Mesenchymal stem cell (in vitro differentiated cells and primary cell): Measurements from ENCODE around the gene PNMA8C.

Source experiments
- DNase-seq: peaks from one replicate; pipeline ENCODE4 v3.0.0-alpha.2; 2013
- H2AFZ ChIP-seq: one replicate; pipeline ENCODE4 v1.6.1; 2013; ENCODE audit warnings: low read depth, mild to moderate bottlenecking, control low read depth, inconsistent platforms, low read length, moderate library complexity
- H2AK5ac ChIP-seq: 2 replicates; pipeline ENCODE4 v1.6.1; 2013; ENCODE audit warnings: low read length, moderate library complexity, mild to moderate bottlenecking, inconsistent platforms; ENCODE audit not compliant: severe bottlenecking
- H2BK120ac ChIP-seq: one replicate; pipeline ENCODE4 v1.6.1; 2013; ENCODE audit warnings: low read depth, mild to moderate bottlenecking, inconsistent platforms, low read length, moderate library complexity
- H2BK12ac ChIP-seq, 2 experiments: one replicate each; pipeline ENCODE4 v1.6.1; 2013; ENCODE audit warnings: inconsistent platforms in 2 of 2, low read length in 2 of 2, mild to moderate bottlenecking in 2 of 2, moderate library complexity in 2 of 2, control low read depth in 1 of 2
- H2BK15ac ChIP-seq: one replicate; pipeline ENCODE4 v1.6.1; 2013; ENCODE audit warnings: mild to moderate bottlenecking, low read depth, inconsistent platforms; ENCODE audit not compliant: poor library complexity, severe bottlenecking
- H2BK5ac ChIP-seq: 2 replicates; pipeline ENCODE4 v1.6.1; 2013; ENCODE audit warnings: low read depth, mild to moderate bottlenecking, low read length, control low read depth, inconsistent platforms; ENCODE audit not compliant: poor library complexity, severe bottlenecking
- H3K14ac ChIP-seq, 2 experiments: one replicate each; pipeline ENCODE4 v1.6.1; 2013; ENCODE audit warnings: inconsistent platforms in 2 of 2, low read length in 2 of 2, control low read depth in 1 of 2, mild to moderate bottlenecking in 1 of 2, moderate library complexity in 1 of 2
- H3K18ac ChIP-seq, 2 experiments: one replicate each; pipeline ENCODE4 v1.6.1; 2013; ENCODE audit warnings: inconsistent platforms in 2 of 2, low read length in 2 of 2, control low read depth in 1 of 2, low read depth in 1 of 2, mild to moderate bottlenecking in 1 of 2
- H3K23ac ChIP-seq, 2 experiments: one replicate each; pipeline ENCODE4 v1.6.1; 2013; ENCODE audit warnings: inconsistent platforms in 2 of 2, low read length in 2 of 2, mild to moderate bottlenecking in 2 of 2, moderate library complexity in 2 of 2, control low read depth in 1 of 2
- H3K27ac ChIP-seq: 2 replicates; pipeline ENCODE4 v1.5.1; 2013; ENCODE audit warnings: mild to moderate bottlenecking, moderate library complexity, low read length, control low read depth, inconsistent platforms; ENCODE audit not compliant: poor library complexity, severe bottlenecking
- H3K27me3 ChIP-seq, 2 experiments: 2 replicates each; pipeline versions ENCODE4 v1.6.1 to v1.7.0; 2013; ENCODE audit warnings: low read length in 2 of 2, mild to moderate bottlenecking in 2 of 2, moderate library complexity in 2 of 2, control low read depth in 1 of 2, inconsistent platforms in 1 of 2; ENCODE audit not compliant: control insufficient read depth in 1 of 2, insufficient read depth in 1 of 2
- H3K36me3 ChIP-seq, 2 experiments: 2 replicates each; pipeline versions ENCODE4 v1.6.1 to v1.7.0; 2013; ENCODE audit warnings: low read length in 2 of 2, control low read depth in 1 of 2, inconsistent platforms in 1 of 2, low read depth in 1 of 2, mild to moderate bottlenecking in 1 of 2; ENCODE audit not compliant: insufficient read depth in 2 of 2, control insufficient read depth in 1 of 2
- H3K4ac ChIP-seq, 2 experiments: one replicate each; pipeline ENCODE4 v1.6.1; 2013; ENCODE audit warnings: inconsistent platforms in 2 of 2, low read length in 2 of 2, mild to moderate bottlenecking in 2 of 2, moderate library complexity in 2 of 2, control low read depth in 1 of 2, low read depth in 1 of 2
- H3K4me1 ChIP-seq: 2 replicates; pipeline ENCODE4 v1.6.1; 2013; ENCODE audit warnings: low read depth, low read length, control low read depth; ENCODE audit not compliant: control insufficient read depth, insufficient read depth
- H3K4me2 ChIP-seq: 2 replicates; pipeline ENCODE4 v1.6.1; 2013; ENCODE audit warnings: low read length, mild to moderate bottlenecking, inconsistent platforms; ENCODE audit not compliant: poor library complexity, severe bottlenecking
- H3K4me3 ChIP-seq, 2 experiments: 2 replicates each; pipeline versions ENCODE4 v1.5.1 to v1.7.0; 2013; ENCODE audit warnings: low read length in 2 of 2, mild to moderate bottlenecking in 2 of 2, control low read depth in 1 of 2, low read depth in 1 of 2; ENCODE audit not compliant: insufficient read depth in 1 of 2
- H3K79me1 ChIP-seq: replicated peaks from 2 replicates; pipeline ENCODE4 v1.6.1; 2013; ENCODE audit warnings: mild to moderate bottlenecking, control low read depth, low read length, inconsistent platforms; ENCODE audit not compliant: poor library complexity, severe bottlenecking
- H3K9ac ChIP-seq: 2 replicates; pipeline ENCODE4 v1.7.0; 2013; ENCODE audit warnings: mild to moderate bottlenecking, low read length, moderate library complexity
- H3K9me3 ChIP-seq: 2 replicates; pipeline ENCODE4 v1.7.0; 2013; ENCODE audit warnings: mild to moderate bottlenecking, low read length; ENCODE audit not compliant: control insufficient read depth
- H4K8ac ChIP-seq: one replicate; pipeline ENCODE4 v1.6.1; 2013; ENCODE audit warnings: inconsistent platforms, mild to moderate bottlenecking, low read length, moderate library complexity
- H4K91ac ChIP-seq: one replicate; pipeline ENCODE4 v1.6.1; 2013; ENCODE audit warnings: mild to moderate bottlenecking, low read length, inconsistent platforms
- WGBS: methylation state at CpG from one replicate; pipeline ENCODE4 v1.1.7; 2013; ENCODE audit warnings: mixed read lengths; 5-methylcytosine and 5-hydroxymethylcytosine counted together

Gene PNMA8C

GRCh38 chr19:46471811-46472543 is 43.2 kb upstream of the PNMA8C start:
- Histone ChIP-seq H3K23ac (no peak overlapping the region), H3K4ac (peak overlapping the region in 1 of 2 experiments; percentile 15), H3K36me3 (peaks cover 0 to 24% of the 10 kb centered on the region in 2 experiments), H4K91ac (no peak overlapping the region), H3K9me3 (no peaks in the 10 kb centered on the region), H3K4me2 (peak overlapping the region; percentile 95), H3K79me1 (peaks cover 19% of the 10 kb centered on the region), H3K27ac (no peak overlapping the region), H3K14ac (no peak overlapping the region), H3K27me3 (no peaks in the 10 kb centered on the region), H2BK15ac (peak overlapping the region; percentile 87), H3K4me1 (peaks cover 21% of the 10 kb centered on the region), H3K18ac (peak overlapping the region; percentile 48 to 97), H2BK5ac (no peak overlapping the region), H2BK120ac (peak overlapping the region; percentile 21), H3K9ac (peak overlapping the region; percentile 72), H3K4me3 (peak overlapping the region; percentile 61 to 65), H2AFZ (peak overlapping the region; percentile 60), H4K8ac (peak overlapping the region; percentile 94), H2AK5ac (no peak overlapping the region), H2BK12ac (no peak overlapping the region)
- WGBS, result 56% methylated on average over 11 of the region's 11 CpGs
- peak; percentile 4 for DNase-seq

- Histone ChIP-seq H3K4me3 (peak within 1 kb of the TSS; percentile 61 to 65), H3K23ac (peak within 1 kb of the TSS in 1 of 2 experiments; percentile 5), H4K91ac (peak within 1 kb of the TSS; percentile 78), H3K27ac (peak within 1 kb of the TSS; percentile 46), H3K79me1 (peaks cover 19% of the 10 kb centered on the region), H3K4me2 (peak within 1 kb of the TSS; percentile 95), H3K27me3 (no peaks in the 10 kb centered on the region), H2BK5ac (peak within 1 kb of the TSS; percentile 32), H2BK120ac (peak within 1 kb of the TSS; percentile 21), H3K4me1 (peaks cover 21% of the 10 kb centered on the region), H2AK5ac (peak within 1 kb of the TSS; percentile 23), H3K36me3 (peaks cover 0 to 24% of the 10 kb centered on the region in 2 experiments), H3K4ac (peak within 1 kb of the TSS; percentile 76 to 78), H2BK12ac (peak within 1 kb of the TSS in 1 of 2 experiments; percentile 74), H2AFZ (peak within 1 kb of the TSS; percentile 60), H2BK15ac (peak within 1 kb of the TSS; percentile 87), H3K9ac (peak within 1 kb of the TSS; percentile 72), H3K14ac (peak within 1 kb of the TSS in 1 of 2 experiments; percentile 90), H3K9me3 (no peaks in the 10 kb centered on the region), H4K8ac (peak within 1 kb of the TSS; percentile 94), H3K18ac (peak within 1 kb of the TSS; percentile 48 to 97)
- DNase-seq, result peak; percentile 84
- 2% methylated on average over 57 of the region's 57 CpGs for WGBS
Observed at GRCh38 chr19:46471116-46471733, 42.5 kb upstream of the PNMA8C start, which contains the start of gene PNMA8A. Gene PNMA8A (minus strand): TSS chr19:46471563. CDS start chr19:46471035, 528 bp downstream.

- Histone ChIP-seq H3K23ac (no peak overlapping the region), H3K36me3 (peaks cover 0 to 24% of the 10 kb centered on the region in 2 experiments), H4K91ac (no peak overlapping the region), H3K4me1 (peaks cover 21% of the 10 kb centered on the region), H2AK5ac (peak overlapping the region; percentile 23), H3K18ac (peak overlapping the region in 1 of 2 experiments; percentile 97), H3K14ac (no peak overlapping the region), H2BK15ac (no peak overlapping the region), H2BK12ac (no peak overlapping the region), H2BK120ac (peak overlapping the region; percentile 7), H2BK5ac (no peak overlapping the region), H2AFZ (no peak overlapping the region), H3K9me3 (no peaks in the 10 kb centered on the region), H3K4me2 (peak overlapping the region; percentile 95), H3K27ac (no peak overlapping the region), H3K79me1 (peaks cover 19% of the 10 kb centered on the region), H3K4ac (no peak overlapping the region), H3K4me3 (no peak overlapping the region), H4K8ac (no peak overlapping the region), H3K9ac (no peak overlapping the region), H3K27me3 (no peaks in the 10 kb centered on the region)
- DNase-seq, result no peak
- WGBS, result 88% methylated on average over 10 of the region's 10 CpGs
Observed at GRCh38 chr19:46470376-46470775, 41.6 kb upstream of the PNMA8C start.

- Histone ChIP-seq H2BK5ac (no peak overlapping the region), H3K36me3 (peaks cover 0 to 24% of the 10 kb centered on the region in 2 experiments), H3K27me3 (no peaks in the 10 kb centered on the region), H3K4me3 (no peak overlapping the region), H2BK12ac (no peak overlapping the region), H2AFZ (no peak overlapping the region), H3K4ac (no peak overlapping the region), H3K18ac (no peak overlapping the region), H3K4me2 (no peak overlapping the region), H2AK5ac (no peak overlapping the region), H4K91ac (no peak overlapping the region), H3K23ac (no peak overlapping the region), H2BK120ac (no peak overlapping the region), H3K9me3 (no peaks in the 10 kb centered on the region), H3K9ac (no peak overlapping the region), H3K14ac (no peak overlapping the region), H2BK15ac (no peak overlapping the region), H3K27ac (no peak overlapping the region), H3K4me1 (peaks cover 21% of the 10 kb centered on the region), H4K8ac (no peak overlapping the region), H3K79me1 (peaks cover 19% of the 10 kb centered on the region)
- WGBS, result over 99% methylated on average over 18 of the region's 18 CpGs
- no peak for DNase-seq
Observed at GRCh38 chr19:46469541-46470185, 40.9 kb upstream of the PNMA8C start.
